Coronary artery (tissue), 2 donors: ENCODE results near the gene RAP1B.

Experiments used
- DNase-seq: peaks from one replicate; pipeline ENCODE4 v3.0.0-alpha.2; 2017; ENCODE audit warnings: low spot score
- H3K27ac ChIP-seq, 2 donors: fragments of 200-600 bp; sonication (generic); one replicate each; pipeline ENCODE4 v1.5.1; 2016 to 2019
- H3K4me3 ChIP-seq: fragments of 200-600 bp; sonication (generic); 2 replicates; pipeline ENCODE4 v1.5.1; 2016; ENCODE audit warnings: mild to moderate bottlenecking, moderate library complexity
- TF ChIP-seq, protein P1 (sequence below): fragments of 200-600 bp; sonication (generic); IDR thresholded peaks from one replicate; pipeline ENCODE4 v1.5.1; 2019; ENCODE audit warnings: antibody characterized with exemption

The RAP1B gene

DNA sequence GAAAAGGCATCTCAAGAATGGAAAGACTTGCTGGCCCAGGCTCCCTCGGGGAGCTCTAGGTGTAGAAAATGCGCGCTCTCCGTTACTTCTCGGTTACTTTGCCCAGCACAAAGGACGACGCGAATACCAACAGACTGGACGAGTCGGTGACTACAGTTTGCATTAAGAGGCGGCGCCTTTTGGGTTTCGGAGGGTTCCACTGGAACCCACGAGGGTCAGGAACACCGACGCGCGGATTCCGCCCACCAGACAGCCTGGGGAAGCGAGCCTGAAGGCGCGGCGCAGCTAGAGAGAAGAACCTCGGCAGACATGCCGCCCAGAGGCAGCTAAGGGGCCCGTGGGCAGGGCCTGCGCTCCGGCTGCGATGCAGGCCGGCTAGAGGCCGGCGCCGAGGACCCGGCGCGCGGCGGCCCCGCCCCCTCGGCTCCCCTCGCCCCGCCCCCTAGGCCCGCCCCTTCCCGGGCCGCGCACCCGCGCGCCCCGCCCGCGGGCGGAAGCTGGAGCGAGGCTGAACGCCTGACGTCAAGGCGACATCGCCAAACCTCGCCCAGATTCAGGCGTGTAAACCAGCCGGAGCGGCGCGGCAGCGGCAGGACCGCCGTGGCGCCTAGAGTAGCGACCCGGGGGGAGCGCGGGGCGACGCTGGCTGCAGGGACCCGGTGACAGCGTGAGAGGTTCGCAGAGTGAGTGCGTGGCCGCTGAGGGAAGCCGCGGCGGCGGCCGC lies at the start of gene RAP1B:
TSS of gene RAP1B (plus strand) at position 530 of the 724 bp plus-strand sequence. CDS start 37,826 bp downstream, outside the sequence.
- Histone ChIP-seq H3K27ac (peak within 1 kb of the TSS; percentile 90 to 99), H3K4me3 (peak within 1 kb of the TSS; percentile 89)
- TF ChIP-seq, protein P1, sequence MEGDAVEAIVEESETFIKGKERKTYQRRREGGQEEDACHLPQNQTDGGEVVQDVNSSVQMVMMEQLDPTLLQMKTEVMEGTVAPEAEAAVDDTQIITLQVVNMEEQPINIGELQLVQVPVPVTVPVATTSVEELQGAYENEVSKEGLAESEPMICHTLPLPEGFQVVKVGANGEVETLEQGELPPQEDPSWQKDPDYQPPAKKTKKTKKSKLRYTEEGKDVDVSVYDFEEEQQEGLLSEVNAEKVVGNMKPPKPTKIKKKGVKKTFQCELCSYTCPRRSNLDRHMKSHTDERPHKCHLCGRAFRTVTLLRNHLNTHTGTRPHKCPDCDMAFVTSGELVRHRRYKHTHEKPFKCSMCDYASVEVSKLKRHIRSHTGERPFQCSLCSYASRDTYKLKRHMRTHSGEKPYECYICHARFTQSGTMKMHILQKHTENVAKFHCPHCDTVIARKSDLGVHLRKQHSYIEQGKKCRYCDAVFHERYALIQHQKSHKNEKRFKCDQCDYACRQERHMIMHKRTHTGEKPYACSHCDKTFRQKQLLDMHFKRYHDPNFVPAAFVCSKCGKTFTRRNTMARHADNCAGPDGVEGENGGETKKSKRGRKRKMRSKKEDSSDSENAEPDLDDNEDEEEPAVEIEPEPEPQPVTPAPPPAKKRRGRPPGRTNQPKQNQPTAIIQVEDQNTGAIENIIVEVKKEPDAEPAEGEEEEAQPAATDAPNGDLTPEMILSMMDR = no peak
- DNase-seq = peak; percentile 93

DNA sequence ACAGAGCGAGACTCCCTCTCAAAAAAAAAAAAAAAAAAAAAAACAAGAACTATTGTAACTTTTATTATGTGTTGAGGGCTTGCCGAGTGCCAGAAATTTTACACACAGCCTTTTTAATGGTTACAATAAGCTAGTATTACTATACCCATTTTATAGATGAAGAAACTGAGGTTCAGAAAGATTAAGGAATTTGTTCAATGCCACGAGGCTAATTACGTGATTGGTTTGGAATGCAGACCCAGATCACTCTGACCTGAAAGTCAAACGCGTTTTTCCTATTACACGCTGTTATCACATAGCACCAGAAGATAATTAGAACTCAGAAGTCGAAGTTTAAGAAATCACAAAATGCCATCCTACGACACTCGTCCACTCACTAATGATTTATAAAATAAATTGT lies 48.9 kb upstream of the RAP1B start:
- no peak overlapping the region for H3K4me3 ChIP-seq
- no peak for DNase-seq
- H3K27ac ChIP-seq = no peak overlapping the region
- TF ChIP-seq, protein P1 = no peak

DNA sequence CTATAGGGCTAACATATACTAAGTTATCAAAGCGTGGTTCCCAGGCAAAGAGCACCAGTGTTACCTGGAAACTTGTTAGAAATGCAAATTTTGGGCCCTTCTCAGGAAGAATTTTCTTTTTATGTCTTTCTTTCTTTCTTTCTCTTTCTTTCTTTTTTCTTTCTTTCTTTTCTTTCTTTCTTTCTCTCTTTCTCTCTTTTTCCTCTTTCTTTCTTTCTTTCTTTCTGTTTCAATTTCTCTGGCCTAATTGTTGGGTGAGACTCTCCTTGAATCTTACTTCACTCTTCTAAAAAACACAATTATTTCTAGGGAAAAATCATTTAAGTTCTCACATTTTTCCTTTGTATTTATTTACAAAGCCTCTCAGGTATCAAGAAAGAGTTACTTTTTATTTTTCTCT lies 46.5 kb upstream of the RAP1B start:
- DNase-seq = no peak

DNA sequence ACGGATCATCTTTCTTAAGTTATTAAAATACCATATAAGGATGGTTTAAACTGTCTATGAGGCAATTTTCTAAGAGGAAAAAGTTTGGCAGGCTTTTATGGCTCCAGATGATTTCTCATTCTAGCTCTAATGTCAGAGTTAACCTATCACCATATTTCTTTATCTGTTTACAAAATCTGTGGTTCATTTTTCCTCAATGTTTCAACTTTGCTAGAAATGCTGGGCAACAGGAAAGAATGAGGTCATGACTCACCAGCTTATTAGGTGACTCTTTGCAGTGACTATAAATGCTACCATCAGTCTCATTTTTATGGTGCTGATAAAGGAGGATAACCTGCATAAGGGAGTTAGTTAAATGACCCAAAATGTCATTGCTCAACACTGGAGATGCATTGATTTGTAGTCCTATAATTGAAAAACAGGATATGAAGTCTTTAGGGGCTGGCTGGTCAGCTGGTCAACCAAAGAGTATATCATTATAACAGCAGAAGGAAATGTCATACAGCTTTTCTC lies 45.3 kb upstream of the RAP1B start:
- DNase-seq = no peak
- no peak overlapping the region for H3K4me3 ChIP-seq
- no peak overlapping the region for H3K27ac ChIP-seq
- TF ChIP-seq, protein P1 = no peak

More for the DNA sequence above, 46.5 kb upstream of the RAP1B start:
- TF ChIP-seq, protein P1 = no peak
- Histone ChIP-seq H3K4me3 (no peak overlapping the region), H3K27ac (no peak overlapping the region)

DNA sequence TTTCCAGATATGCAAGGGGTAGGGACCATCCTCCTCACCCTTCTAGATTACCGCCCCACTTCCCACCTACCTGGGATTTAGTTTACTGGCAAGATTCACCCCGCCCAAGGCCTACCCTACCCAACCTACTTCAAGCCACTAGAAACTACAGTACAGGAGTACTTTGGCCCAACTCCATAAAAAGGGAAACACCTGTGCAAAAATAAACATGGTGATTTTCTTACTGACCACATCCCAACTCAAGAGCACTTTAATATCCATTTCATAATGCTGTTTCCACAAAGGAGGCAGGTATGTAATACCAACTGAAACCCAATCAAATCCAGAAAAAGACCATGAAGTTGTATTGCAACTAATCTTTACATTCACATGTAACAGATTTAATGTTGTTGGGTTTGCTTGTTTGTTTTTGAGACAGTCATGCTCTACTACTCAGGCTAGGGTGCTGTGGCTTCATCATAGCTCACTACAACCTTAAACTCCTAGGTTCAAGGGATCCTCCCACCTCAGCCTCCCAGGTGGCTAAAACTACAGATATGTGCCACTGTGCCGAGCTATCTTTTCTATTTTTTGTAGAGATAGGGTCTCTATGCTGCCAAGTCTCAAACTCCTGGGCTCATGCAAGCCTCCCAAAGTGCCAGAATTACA lies 41.7 kb upstream of the RAP1B start:
- no peak overlapping the region for H3K27ac ChIP-seq

DNA sequence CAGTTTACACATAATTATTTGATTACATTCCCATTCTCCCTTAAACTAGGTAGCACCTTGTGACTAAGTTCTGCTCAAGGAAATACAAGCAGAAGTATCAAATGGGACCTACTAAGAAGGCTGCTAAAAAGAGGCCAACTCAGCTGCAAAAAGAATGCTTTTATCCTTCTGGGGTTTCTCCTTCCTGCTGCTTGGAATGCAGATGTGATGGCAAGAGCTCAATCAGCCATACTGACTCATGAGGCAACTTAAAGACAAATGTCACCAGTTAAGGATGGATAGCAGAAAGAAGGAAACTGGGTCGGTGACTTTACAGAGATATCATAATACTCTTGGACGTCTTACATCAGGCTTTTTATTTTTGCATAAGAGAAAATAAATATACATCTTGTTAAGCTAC lies 38.0 kb upstream of the RAP1B start:
- TF ChIP-seq, protein P1 = no peak
- Histone ChIP-seq H3K27ac (no peak overlapping the region), H3K4me3 (no peak overlapping the region)
- no peak for DNase-seq

More for the DNA sequence above, 41.7 kb upstream of the RAP1B start:
- H3K4me3 ChIP-seq = no peak overlapping the region
- no peak for DNase-seq
- TF ChIP-seq, protein P1 = no peak
